SK-N-SH treated with all-trans-retinoic acid at 6 μM for 48 hours (cell line): ENCODE data around the gene GALNT5.

Experiments used
- ISL1 ChIP-seq: fragments of 250-450 bp; sonication (Bioruptor Pico); IDR thresholded peaks from 2 replicates; pipeline ENCODE4 v2.1.2; 2022; ENCODE audit warnings: mild to moderate bottlenecking, moderate library complexity
- OSR1 ChIP-seq: fragments of 250-450 bp; sonication (Bioruptor Pico); IDR thresholded peaks from 2 replicates; pipeline ENCODE4 v1.8.0; 2022; ENCODE audit warnings: moderate library complexity, mild to moderate bottlenecking, inconsistent platforms
- RARB ChIP-seq: fragments of 250-450 bp; sonication (Bioruptor Pico); IDR thresholded peaks from 2 replicates; pipeline ENCODE4 v1.8.0; 2021; ENCODE audit warnings: mild to moderate bottlenecking, moderate library complexity
- ZFP3 ChIP-seq: fragments of 250-450 bp; sonication (Bioruptor Pico); IDR thresholded peaks from 2 replicates; pipeline ENCODE4 v1.5.0; 2020; ENCODE audit warnings: mild to moderate bottlenecking, moderate library complexity
- ZNF70 ChIP-seq: fragments of 450-650 bp; formaldehyde crosslinking; IDR thresholded peaks from 2 replicates; pipeline ENCODE4 v1.5.0; 2020; ENCODE audit warnings: mild to moderate bottlenecking, moderate library complexity
- ZNF8 ChIP-seq: fragments of 450-650 bp; formaldehyde crosslinking; IDR thresholded peaks from 2 replicates; pipeline ENCODE4 v1.5.0; 2020; ENCODE audit warnings: mild to moderate bottlenecking, moderate library complexity
- TF ChIP-seq, protein P1 (sequence below): fragments of 250-450 bp; sonication (Bioruptor Pico); IDR thresholded peaks from 2 replicates; pipeline ENCODE4 v1.5.1; 2021; ENCODE audit warnings: mild to moderate bottlenecking, moderate library complexity

DNA sequence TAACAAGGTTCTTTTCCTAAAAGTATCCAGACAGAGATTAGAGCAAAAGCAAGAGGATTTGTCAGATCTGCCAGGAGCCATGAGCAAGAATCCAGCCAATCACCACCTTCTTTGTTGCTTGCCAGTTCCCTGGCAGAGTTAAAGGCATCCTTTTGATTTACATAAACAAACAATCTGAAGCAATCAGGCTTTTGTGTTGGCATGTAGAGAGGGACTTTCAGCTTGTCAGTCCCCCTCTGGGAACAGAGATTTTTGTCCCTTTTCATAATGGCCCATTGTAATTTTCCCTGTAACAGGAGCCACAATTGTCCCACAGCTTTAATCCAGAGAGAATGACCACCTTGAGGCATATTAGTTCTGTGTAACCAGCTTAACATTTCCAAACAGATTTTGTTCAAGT lies 68.3 kb downstream of the GALNT5 start, which contains the start of gene ERMN:
- TF ChIP-seq, protein P1, sequence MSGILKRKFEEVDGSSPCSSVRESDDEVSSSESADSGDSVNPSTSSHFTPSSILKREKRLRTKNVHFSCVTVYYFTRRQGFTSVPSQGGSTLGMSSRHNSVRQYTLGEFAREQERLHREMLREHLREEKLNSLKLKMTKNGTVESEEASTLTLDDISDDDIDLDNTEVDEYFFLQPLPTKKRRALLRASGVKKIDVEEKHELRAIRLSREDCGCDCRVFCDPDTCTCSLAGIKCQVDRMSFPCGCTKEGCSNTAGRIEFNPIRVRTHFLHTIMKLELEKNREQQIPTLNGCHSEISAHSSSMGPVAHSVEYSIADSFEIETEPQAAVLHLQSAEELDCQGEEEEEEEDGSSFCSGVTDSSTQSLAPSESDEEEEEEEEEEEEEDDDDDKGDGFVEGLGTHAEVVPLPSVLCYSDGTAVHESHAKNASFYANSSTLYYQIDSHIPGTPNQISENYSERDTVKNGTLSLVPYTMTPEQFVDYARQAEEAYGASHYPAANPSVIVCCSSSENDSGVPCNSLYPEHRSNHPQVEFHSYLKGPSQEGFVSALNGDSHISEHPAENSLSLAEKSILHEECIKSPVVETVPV (CRISPR knock-in tag) = no peak
- no peak for TF ChIP-seq RARB (CRISPR knock-in tag)
- no peak for TF ChIP-seq ZNF70 (CRISPR knock-in tag)
- no peak for TF ChIP-seq ZFP3
- no peak for TF ChIP-seq ISL1 (CRISPR knock-in tag)
- TF ChIP-seq OSR1 (CRISPR knock-in tag) = no peak
- no peak for TF ChIP-seq ZNF8 (CRISPR knock-in tag)
